ENCODE measurements around the gene HELZ.
"Not testable (repeated sequence)": the region's sequence is repeated elsewhere in the genome, so short reads cannot be mapped to it uniquely, and the experiment has no call there.

Gene HELZ

DNA sequence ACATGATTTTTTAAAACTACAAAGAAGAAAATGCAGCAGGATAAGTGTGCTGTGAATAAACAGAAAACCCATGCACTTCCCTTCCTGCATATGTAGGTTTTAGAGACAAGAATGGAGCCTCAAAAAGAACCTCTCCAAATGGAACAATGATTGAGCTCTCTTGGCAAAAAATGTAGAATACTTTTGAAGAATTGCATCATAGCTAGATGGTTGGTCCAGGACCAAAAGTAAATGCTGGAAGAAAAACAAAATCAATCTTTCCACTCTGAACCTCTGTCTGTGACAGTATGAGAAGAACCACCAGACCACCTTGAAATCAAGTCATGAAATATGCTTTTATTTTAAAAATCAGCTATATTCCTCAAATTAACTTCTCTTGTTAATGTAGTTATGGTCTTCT lies 17.5 kb downstream of the HELZ start:
- peak; percentile 45 for DNase-seq (ENCODE audit: low read depth)

DNA sequence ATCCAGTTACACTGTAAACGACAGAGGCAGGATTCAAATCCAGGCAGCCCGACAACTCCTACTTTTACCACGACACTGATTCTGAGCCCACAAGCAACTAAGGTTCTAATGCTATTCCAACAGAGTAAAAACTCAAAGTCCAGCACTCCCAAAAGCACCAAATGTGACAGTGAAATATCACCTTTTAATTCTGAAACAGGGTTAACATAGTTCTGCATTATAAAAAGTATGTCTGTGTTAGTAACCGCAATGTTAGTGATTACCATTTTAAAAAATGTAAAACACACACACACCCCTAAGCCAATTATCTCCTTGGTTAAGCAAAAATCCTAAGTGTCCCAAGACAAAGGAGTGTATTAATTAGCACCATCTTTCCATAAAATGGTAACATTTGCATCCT lies 19.7 kb downstream of the HELZ start:
- DNase-seq (ENCODE audit: low read depth) = no peak

- DNase-seq (ENCODE audit: low read depth) = no peak
These were observed 20.3 kb downstream of the HELZ start for GRCh38 chr17:67224736-67225135.

- DNase-seq (ENCODE audit: low read depth) = no peak
These were observed 21.1 kb downstream of the HELZ start for GRCh38 chr17:67223924-67224323.

DNA sequence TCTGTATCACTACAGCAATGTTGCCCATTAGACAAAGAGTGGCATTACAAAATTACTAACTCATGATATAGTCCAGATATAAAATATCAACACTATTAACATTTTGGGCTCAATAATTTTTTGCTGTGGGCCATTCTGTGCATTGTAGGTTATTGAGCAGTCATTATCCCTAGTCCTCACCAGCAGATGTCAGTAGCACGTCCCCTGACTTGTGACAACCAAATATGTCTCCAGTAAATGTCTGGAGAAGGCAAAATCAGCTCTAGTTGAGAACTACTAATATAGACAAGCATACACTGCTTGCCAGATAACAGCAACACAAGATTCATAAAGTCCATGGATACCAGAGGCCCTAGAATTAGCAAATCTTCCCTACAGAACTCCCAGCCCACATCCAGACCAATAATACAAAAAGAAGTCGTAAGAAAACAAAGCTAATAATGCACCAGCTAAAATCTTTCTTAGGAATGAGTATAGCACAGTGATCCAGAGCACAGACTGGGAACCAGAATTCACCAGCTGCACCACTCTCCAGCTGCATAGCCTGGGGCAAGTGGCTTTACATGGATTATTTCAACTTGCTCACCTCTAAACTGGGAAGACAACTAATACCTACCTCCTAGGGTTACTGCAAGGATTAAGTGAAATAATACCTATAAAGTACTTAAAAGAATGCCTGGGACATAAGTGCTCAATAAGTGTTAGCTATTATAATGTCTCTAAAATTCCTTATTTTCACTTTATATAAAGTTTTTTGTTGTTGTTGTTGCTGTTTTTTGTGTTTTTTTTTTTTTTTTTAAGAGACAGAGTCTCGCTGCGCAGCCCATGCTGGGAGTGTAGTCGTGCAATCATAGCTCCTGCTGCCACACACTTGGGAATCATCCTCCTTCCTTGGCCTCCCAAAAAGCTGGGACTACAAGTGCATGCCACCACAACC lies 23.7 kb downstream of the HELZ start:
- peak; percentile 16 for DNase-seq (ENCODE audit: low read depth)

GRCh38 chr17:67218385-67218950 lies 26.5 kb downstream of the HELZ start:
- peak; percentile 65 for DNase-seq (ENCODE audit: low read depth)

DNA sequence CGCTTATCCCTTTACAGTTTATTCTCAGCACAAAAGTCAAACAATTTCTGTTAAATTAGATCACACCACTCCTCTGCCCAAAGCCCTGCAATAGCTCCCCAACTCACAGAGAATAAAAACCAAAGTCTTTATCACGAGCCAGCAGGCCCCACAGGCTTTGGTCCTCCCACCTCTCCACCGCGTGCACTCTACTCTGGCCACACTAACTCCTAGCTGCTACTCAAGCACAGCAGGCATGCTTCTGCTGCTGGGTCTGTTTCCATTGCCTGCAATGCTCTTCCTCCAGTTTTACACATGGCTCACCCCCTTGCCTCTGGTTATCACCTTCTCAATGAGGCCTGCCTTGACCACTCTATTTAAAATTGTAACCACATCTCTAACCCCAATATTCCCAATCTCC lies 27.6 kb downstream of the HELZ start:
- peak; percentile 5 for DNase-seq (ENCODE audit: low read depth)

GRCh38 chr17:67216578-67217320 lies 28.2 kb downstream of the HELZ start:
- peak; percentile 58 for DNase-seq (ENCODE audit: low read depth)

DNA sequence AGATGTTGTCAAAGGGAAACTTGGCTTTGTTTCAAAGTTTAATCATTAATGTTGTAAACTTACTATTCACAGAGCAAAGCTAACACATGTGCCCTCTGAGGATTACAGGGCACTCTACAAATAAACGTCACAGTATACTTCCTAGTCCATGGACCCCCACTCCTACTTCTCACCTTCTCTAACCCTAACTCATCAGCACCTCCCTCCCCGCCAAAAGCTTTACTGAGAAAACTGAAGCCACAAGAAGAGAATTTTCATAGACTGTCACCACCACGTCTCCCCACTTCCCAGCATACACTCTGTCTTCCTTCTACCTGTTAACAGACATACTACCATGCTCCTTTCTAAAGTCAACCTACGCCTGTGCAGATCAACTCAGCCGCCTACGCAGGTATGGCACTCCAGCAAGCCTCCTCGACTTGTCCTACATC lies 29.0 kb downstream of the HELZ start:
- DNase-seq (ENCODE audit: low read depth) = no peak

DNA sequence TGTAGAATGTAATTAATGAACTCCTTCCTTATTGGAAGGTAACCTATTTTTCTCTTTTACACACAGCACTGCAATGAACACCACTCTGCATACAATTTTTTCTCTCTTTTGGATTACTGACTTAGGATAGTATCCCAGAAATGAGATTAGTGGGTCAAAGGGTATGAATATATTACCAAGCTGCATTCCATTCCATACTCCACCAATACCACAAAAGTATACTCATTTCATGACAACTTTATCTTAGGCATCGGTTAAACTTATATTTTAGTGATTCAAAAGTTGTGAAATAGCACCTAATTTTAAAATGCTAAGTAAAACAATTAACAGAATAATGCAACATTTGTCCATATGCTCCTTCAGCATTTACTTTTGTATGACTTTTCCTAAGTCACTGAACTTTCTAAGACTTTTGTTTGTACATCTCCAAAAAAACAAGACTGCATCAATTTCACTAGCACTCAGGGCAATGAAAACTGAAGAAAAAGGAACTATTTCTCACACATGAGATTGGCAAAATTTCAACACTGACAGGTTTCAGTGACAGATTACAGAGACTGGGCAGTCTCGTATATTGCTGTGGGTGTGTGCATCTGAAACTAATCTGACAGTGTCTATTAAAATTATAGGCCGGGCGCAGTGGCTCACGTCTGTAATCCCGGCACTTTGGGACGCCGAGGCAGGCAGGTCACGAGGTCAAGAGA lies 32.1 kb downstream of the HELZ start:
- peak; percentile 85 for DNase-seq (ENCODE audit: low read depth)

GRCh38 chr17:67212231-67212630 lies 32.8 kb downstream of the HELZ start:
- DNase-seq (ENCODE audit: low read depth) = peak; percentile 48

DNA sequence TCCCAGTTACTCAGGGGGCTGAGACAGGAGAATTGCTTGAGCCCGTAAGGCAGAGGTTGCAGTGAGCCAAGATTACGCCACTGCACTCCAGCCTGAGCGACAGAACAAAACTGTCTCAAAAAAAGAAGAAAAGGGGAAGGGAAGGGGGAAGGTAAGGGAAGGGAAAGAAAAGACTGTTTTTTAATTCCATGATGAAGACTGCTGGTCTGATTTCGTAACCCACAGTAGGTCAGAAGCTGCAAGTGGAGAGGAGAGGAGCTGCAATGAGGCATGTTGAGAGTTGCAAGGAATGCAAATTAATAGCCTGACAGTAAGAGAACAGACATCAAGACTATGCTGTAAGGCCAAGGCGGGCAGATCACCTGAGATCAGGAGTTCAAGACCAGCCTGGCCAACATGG lies 33.3 kb downstream of the HELZ start:
- peak; percentile 90 for DNase-seq (ENCODE audit: low read depth)

DNA sequence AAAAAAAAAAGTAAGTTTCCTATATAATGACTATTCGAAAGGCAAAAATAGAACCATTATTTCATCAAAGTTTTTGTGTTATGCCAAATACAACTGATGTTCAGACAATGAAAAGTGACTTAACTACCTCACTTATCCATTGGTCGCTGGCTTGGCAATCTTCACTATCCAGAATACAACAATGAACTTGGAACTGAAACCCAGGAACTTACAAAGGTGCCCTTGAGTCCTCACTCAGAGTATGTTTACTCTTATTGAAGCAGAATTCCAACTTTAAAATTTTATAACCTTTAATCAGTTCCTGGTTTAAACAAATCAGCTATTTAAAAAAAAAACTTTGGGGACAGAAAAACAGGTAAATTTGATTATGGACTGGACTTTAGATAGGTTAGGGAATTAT lies 34.1 kb downstream of the HELZ start:
- no peak for DNase-seq (ENCODE audit: low read depth)

DNA sequence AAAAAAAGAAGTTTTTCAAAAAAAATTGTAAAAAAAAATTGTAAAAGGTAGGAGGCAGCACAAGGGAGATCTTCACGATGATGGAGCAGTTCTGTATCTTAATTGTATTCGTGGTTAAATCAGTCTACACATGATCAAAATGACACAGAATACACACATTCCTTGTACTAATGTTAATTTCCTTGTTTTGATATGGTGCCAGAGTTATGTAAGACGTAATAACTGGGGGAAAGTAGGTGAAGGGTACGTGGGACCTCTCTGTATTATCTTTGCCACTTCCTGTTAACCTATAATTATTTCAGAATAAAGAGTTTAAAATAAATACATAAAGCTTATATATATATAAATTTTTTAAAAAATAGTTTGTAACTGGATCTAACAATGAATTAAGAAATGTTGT lies 36.8 kb downstream of the HELZ start:
- DNase-seq (ENCODE audit: low read depth) = peak; percentile 7

- DNase-seq (ENCODE audit: low read depth) = no peak
These were observed 41.2 kb downstream of the HELZ start for GRCh38 chr17:67203818-67204217.

DNA sequence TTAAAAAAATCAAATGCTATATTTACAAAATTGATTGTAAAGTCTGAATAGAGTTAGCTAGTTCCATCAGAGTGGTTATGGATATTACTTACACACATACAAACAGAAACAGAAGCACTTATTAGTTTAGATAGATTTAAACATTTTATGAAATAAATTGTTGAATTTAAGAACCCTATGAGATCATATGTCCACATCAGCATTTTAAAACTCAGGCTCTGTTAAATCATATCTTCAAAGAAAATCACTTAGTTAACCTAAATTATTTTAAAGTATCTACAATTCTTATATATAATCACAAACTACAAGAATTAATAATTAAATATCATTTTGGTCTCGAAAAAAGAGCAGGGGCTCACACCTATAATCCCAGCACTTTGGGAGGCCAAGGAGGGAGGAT lies 42.5 kb downstream of the HELZ start:
- no peak for DNase-seq (ENCODE audit: low read depth)

DNA sequence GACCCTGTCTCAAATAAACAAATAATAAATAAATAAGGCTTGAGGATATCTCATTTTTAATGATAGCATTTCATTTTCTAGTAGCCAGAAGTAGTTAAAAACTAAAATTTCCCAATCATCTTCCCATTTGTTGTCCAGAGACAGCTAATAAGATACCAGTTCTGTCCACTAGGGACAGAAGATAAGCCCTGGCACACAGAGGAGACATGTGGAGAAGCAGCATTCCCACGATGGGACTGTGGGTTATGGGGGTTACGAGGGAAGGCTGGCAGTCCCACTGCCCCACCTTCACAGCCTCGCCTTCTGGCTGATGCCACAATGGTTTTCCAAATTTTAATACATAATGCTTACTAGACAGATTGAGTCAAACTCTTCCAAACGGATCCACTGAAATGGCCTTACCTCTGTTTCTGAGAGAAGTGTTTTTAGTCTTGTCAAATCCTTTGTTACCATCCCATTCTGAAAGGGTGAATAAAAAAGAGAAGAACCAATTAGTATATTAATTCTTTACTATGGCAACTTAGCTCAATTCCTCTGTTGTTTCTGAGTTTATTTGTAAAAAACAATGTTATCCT lies 44.2 kb downstream of the HELZ start:
- peak; percentile 28 for DNase-seq (ENCODE audit: low read depth)

- DNase-seq (ENCODE audit: low read depth) = no peak
These were observed 46.9 kb downstream of the HELZ start for GRCh38 chr17:67198131-67198530.

DNA sequence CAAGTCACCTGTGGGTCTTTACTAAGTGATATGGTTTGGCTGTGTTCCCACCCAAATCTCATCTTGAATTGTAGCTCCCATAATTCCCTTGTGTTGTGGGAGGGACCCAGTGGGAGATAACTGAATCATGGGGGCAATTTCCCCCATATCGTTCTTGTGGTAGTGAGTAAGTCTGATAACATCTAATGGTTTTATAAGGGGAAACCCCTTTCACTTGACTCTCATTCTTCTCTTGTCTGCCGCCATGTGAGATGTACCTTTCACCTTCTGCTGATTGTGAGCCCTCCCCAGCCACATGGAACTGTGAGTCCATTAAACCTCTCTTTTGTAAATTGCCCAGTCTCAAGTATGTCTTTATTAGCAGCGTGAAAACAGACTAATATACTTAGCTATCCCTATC lies 48.0 kb downstream of the HELZ start:
- DNase-seq (ENCODE audit: low read depth) = not testable (repeated sequence)

- no peak for DNase-seq (ENCODE audit: low read depth)
These were observed 48.6 kb downstream of the HELZ start for GRCh38 chr17:67196422-67196821.

DNA sequence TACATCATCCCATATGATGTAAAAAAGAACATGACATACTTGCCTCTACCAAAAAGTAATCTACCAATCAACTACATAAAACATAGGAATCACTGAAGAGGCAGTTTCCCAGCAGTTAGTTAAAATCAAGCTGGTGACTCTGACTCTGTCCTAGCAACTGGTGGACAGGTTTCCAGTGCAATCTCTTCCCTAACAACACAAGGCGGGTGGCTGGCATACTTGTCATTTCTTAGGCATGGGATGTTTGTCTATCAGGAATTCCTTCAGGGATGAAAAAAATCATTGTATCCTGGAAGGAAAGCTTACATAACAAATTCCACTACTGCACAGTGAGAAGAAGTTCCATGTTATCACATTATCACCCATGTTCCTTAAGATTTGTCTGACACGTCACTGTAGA lies 50.9 kb downstream of the HELZ start:
- peak; percentile 56 for DNase-seq (ENCODE audit: low read depth)

DNA sequence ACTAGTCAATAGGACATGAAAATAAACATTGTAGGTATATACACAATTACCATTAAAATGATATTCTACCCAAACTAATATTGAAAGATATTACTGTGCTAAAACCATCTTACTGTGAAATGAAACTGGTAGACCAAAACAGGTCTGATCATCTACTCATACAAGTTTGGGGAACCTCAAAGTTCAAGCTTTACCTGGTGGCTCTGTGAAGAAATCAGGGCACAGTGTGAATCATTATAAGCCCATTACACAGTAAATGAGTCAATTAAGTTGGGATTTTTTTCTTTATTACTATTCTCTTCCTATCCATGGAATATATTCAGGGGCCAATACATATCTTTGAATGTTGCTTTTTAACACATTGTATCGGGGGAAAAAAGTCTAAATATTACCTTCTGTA lies 57.1 kb downstream of the HELZ start:
- DNase-seq (ENCODE audit: low read depth) = no peak

Data from amniotic epithelial cell (primary cell).